Measurements from ENCODE around the gene E2F2. TPM values are rescaled to one million over a fixed set of nuclear protein-coding genes. Genes with fewer than 3 reads are reported as not detected.

E2F2 gene, protein sequence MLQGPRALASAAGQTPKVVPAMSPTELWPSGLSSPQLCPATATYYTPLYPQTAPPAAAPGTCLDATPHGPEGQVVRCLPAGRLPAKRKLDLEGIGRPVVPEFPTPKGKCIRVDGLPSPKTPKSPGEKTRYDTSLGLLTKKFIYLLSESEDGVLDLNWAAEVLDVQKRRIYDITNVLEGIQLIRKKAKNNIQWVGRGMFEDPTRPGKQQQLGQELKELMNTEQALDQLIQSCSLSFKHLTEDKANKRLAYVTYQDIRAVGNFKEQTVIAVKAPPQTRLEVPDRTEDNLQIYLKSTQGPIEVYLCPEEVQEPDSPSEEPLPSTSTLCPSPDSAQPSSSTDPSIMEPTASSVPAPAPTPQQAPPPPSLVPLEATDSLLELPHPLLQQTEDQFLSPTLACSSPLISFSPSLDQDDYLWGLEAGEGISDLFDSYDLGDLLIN
- total RNA-seq = 1.9 and 2.8 TPM in 2 replicates

DNA sequence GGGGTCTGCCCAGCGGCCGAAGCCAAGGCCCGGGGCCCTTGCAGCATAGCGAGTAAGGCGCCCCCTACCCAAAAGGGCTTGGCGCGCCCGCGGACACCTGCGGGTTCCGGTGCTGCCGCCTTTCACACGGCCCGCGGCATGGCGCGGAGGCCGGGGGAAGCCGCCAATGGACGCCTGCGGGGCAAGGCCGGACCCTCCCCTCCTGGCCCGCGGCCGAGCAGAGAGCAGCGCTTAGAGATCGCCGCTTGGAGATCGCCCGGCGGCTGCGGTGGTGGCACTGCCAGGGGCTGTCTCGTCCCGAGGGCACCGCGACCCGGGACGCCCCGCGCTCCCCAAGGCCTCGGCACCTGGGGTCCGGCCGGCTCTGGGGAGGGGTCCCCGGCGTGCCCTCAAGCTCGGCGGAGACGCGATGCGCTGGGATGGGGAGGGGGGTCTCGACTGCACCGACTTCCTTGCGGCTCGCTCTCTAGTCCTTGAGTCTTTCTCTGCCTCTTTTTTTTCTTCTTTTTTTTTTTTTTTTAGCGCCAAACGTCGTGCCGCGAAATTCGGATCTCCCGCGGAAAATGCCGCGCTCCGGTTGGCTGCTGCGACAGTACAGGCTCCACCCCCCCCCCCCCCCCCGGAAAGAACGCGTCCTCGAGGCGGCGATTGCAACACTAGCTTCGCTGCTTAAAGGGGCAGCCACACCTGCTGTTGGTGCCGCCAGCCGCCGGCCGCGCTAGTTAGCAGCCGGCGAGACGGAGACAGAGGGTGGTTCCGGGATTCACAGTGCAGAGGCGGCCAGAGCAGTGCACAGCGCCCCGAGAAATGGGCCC, at the start of gene E2F2:
TSS of gene E2F2 (minus strand) at position 487 of the 815 bp plus-strand sequence. CDS start at position 47, 440 bp downstream.

DNA sequence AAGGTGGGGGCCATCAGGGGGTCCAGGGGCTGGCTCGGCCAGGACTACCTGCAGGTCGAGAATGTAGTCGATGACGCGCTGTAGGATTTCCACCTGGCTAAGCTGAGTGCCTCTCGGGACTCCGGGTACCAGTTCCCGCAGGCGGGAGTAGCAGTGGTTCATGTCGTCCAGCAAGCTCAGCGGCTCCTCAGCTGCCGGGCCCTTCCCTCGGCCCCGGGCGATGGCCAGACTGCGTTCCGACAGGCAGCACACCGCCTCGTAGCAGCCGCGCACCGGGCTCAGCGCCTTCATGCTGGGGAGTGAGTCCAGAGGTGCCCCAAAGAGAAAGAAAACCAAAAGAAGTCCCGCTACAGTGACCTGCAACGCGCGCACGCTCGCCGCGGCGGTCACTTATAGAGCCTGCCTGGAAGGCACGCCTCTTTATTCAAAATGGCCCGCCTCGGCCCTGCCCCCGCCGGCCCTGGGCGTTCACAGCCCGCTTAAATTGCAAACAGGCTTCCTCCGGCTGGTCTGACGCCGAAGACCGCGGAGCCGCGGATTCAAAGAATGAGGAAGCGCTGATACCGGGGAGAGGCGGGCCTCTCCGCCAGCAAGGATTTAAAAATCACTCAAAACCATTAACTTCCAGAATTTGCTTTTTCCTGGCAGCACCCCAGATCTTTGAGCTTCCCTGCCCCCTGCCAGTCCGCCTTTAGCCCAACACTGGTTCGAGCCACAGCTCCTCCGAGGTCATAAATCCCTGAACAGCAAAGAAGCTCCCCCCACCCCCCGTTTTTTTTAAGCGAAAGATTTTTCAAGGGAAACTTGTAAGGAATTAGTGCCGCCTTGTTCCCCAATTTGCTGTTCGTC, 28.3 kb upstream of the E2F2 start, which contains the start of gene ID3:
TSS of gene ID3 (minus strand) at position 366 of the 849 bp plus-strand sequence. CDS start at position 291, 75 bp downstream.

DNA sequence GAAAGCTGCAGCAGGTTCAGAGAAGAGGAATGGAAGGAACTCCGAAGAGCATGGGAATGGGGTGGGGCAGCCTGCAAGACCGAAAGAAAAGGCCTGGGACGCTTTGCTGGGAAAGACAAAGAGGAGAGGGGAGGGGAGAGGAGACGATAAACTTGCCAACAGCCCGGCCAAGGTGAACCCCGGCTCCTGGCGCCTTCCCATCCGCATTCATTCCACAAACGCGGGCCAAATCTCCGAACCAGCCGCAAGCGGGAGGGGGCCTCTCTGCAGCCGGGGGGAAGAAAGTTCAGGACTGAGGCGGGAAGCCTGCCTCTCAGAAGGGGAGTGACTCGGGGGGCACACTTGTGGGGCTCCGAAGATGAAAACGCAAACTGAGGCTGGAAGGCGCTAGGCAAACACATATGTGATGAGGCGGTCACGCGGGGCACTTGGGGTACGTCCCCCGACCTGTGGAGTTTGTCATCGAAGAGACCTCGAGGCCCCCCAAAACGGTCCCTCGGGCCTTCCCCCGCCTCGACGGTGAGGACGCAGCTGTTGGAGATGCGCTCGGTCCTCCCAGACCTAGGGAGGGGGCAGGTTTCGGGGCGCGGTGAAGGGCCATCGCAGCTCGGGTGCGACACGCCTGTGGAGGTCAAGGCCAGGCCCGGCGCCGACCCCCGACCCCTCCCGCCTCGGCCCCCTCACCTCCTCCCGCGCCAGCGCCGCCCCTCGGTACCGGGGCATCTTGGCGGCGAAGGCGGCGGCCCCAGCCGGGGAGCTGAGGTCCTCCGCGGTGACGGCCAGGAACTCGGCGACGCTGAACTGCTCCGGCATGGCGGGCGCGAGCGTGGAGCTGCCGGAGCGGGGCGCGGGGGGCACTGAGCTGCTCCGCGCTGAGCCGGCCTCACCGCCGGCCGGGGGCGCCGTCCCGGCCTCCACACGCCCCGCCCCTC, 47.4 kb downstream of the E2F2 start, which contains the start of gene ASAP3:
TSS of gene ASAP3 (minus strand) at position 859 of the 932 bp plus-strand sequence. CDS start at position 813, 46 bp downstream.

Other genes with a start within 250 kb of the E2F2 start
- gene HNRNPR, start 186.9 kb downstream of the E2F2 start, total RNA-seq = 71.6 and 120 TPM in 2 replicates
- gene ZNF436, start 161.4 kb downstream of the E2F2 start, total RNA-seq = 26.4 and 27.4 TPM in 2 replicates
- 0.63 and 1.8 TPM in 2 replicates for gene TCEA3, start 106.5 kb downstream of the E2F2 start, total RNA-seq
- 8.3 and 10.8 TPM in 2 replicates for gene ASAP3, start 47.1 kb downstream of the E2F2 start, total RNA-seq
- gene ID3, start 28.3 kb upstream of the E2F2 start, total RNA-seq = 290 and 390 TPM in 2 replicates
- 1,057 and 1,406 TPM in 2 replicates for gene RPL11, start 160.6 kb upstream of the E2F2 start, total RNA-seq
- gene ELOA, start 212.2 kb upstream of the E2F2 start, total RNA-seq = 14.7 and 23.9 TPM in 2 replicates
- 26.7 and 41.0 TPM in 2 replicates for gene PITHD1, start 247.2 kb upstream of the E2F2 start, total RNA-seq

Measured in bladder microvascular endothelial cell (primary cell).